K562 (cell line): Measurements from ENCODE around the gene ZSWIM8. TPM values are rescaled to one million over a fixed set of nuclear protein-coding genes. Genes with fewer than 3 reads are reported as not detected.

Experiments
- ATAC-seq: fragments of 200-7000 bp; cut with Tn5 transposase; 3 replicates; pipeline ENCODE4 v1.9.1; 2020; ENCODE audit warnings: moderate library complexity
- BruUV-seq: library from RNA; stranded (reverse); fragments of 400-500 nt; replicated peaks from 2 replicates; lab custom pipeline; 2021; lab: Mats Ljungman, UMichigan
- CTCF ChIA-PET: fragments of 300-600 bp; formaldehyde crosslinking; extraction: SDS; loops from one replicate; lab custom pipeline; 2021; ENCODE audit warnings: low intra/inter-chr PET ratio; lab: Yijun Ruan, JAX
- POLR2A ChIA-PET: fragments of 300-600, 350-650 bp; sonication (Branson Sonifier 250); formaldehyde crosslinking; extraction: SDS; loops from one replicate; lab custom pipeline; 2021; ENCODE audit warnings: antibody characterized with exemption, inconsistent platforms; lab: Yijun Ruan, JAX
- DNase-seq, 4 experiments: peaks; one replicate each; pipeline versions ENCODE4 v3.0.0 to v3.0.0-alpha.2; 2011 to 2018; ENCODE audit warnings: low spot score in 3 of 4, mixed read lengths in 3 of 4; ENCODE audit errors: extremely low read depth in 1 of 4
- FAIRE-seq: peaks from 2 replicates; lab custom pipeline; 2011; peaks lifted over from hg19 to GRCh38; lab: Jason Lieb, UNC
- H2AFZ ChIP-seq: 2 replicates; pipeline ENCODE4 v1.6.0; 2011; ENCODE audit warnings: low read depth, low read length, control low read depth, inconsistent platforms
- H3K27ac ChIP-seq: fragments of 200-600 bp; 3 replicates; pipeline ENCODE4 v1.8.0; 2011; ENCODE audit warnings: low read depth, mild to moderate bottlenecking, control low read depth, inconsistent platforms, low read length, moderate library complexity, mixed read lengths; ENCODE audit errors: extremely low read depth
- H3K27me3 ChIP-seq, 2 experiments: fragments of 300-600 bp in 1 of 2; 2 replicates in 1 of 2; 3 replicates in 1 of 2; pipeline versions ENCODE4 v1.6.0 to v1.8.0; 2011; ENCODE audit warnings: inconsistent platforms in 2 of 2, low read length in 2 of 2, mild to moderate bottlenecking in 1 of 2, mixed read lengths in 1 of 2, moderate library complexity in 1 of 2; ENCODE audit not compliant: control insufficient read depth in 2 of 2, insufficient read depth in 2 of 2
- H3K36me3 ChIP-seq: fragments of 300-600 bp; 3 replicates; pipeline ENCODE4 v1.8.0; 2011; ENCODE audit warnings: mild to moderate bottlenecking, low read length, inconsistent platforms; ENCODE audit not compliant: control insufficient read depth, insufficient read depth
- H3K4me1 ChIP-seq, 2 experiments: fragments of 200-600 bp in 1 of 2; replicated peaks in 1 of 2; 2 replicates in 1 of 2; 3 replicates in 1 of 2; pipeline versions ENCODE4 v1.5.1 to v1.8.0; 2011; ENCODE audit warnings: inconsistent platforms in 2 of 2, low read length in 2 of 2, mild to moderate bottlenecking in 1 of 2, mixed read lengths in 1 of 2, moderate library complexity in 1 of 2; ENCODE audit not compliant: control insufficient read depth in 2 of 2, insufficient read depth in 2 of 2
- H3K4me2 ChIP-seq: 2 replicates; pipeline ENCODE4 v1.6.1; 2011; ENCODE audit warnings: low read length, control low read depth, inconsistent platforms, mixed read lengths; ENCODE audit not compliant: insufficient read depth
- H3K4me3 ChIP-seq: fragments of 200-600 bp; sonication (generic), shearing (Covaris generic); 2 replicates; pipeline ENCODE4 v1.5.1; 2016; ENCODE audit warnings: control low read depth, inconsistent platforms
- H3K79me2 ChIP-seq: fragments of 200-600 bp; 3 replicates; pipeline ENCODE4 v1.8.0; 2011; ENCODE audit warnings: low read length, inconsistent platforms; ENCODE audit not compliant: control insufficient read depth, insufficient read depth
- H3K9ac ChIP-seq, 2 experiments: 2 replicates each; pipeline versions ENCODE4 v1.6.0 to v1.6.1; 2011; ENCODE audit warnings: low read depth in 2 of 2, low read length in 2 of 2, control low read depth in 1 of 2, inconsistent platforms in 1 of 2, mild to moderate bottlenecking in 1 of 2, mixed read lengths in 1 of 2; ENCODE audit not compliant: insufficient read depth in 1 of 2
- H3K9me1 ChIP-seq: one replicate; pipeline ENCODE4 v1.6.0; 2011; ENCODE audit warnings: inconsistent platforms, mild to moderate bottlenecking, low read length, moderate library complexity; ENCODE audit not compliant: control insufficient read depth, insufficient read depth
- H3K9me3 ChIP-seq: replicated peaks from 2 replicates; pipeline ENCODE4 v1.5.1; 2011; ENCODE audit warnings: low read depth, low read length, inconsistent platforms; ENCODE audit not compliant: control insufficient read depth, insufficient read depth
- H4K20me1 ChIP-seq: replicated peaks from 2 replicates; pipeline ENCODE4 v1.6.1; 2011; ENCODE audit warnings: low read length, inconsistent platforms, mixed read lengths; ENCODE audit not compliant: control insufficient read depth, insufficient read depth
- MECOM ChIP-seq: fragments of 250-450 bp; sonication (Bioruptor Pico); IDR thresholded peaks from 2 replicates; pipeline ENCODE4 v1.8.0; 2022; ENCODE audit warnings: inconsistent platforms
- NBN ChIP-seq: fragments of 450-650 bp; IDR thresholded peaks from 2 replicates; pipeline ENCODE4 v1.6.1; 2016; ENCODE audit warnings: low read depth, mild to moderate bottlenecking
- POLR2A ChIP-seq: fragments of 450-650 bp; conservative IDR thresholded peaks from 2 replicates; pipeline ENCODE4 v1.6.1; 2016
- POLR2AphosphoS2 ChIP-seq: IDR thresholded peaks from 2 replicates; pipeline ENCODE4 v1.6.1; 2012; ENCODE audit warnings: low read length, improper control_type of control experiment
- POLR2G ChIP-seq: fragments of 200-400 bp; formaldehyde crosslinking; IDR thresholded peaks from 2 replicates; pipeline ENCODE4 v1.6.1; 2017; ENCODE audit warnings: low read depth, mild to moderate bottlenecking, antibody characterized with exemption, low read length, moderate library complexity
- ZBTB26 ChIP-seq: fragments of 450-650 bp; formaldehyde crosslinking; IDR thresholded peaks from 2 replicates; pipeline ENCODE4 v1.4.0; 2022; ENCODE audit warnings: missing genetic modification characterization
- ZNF41 ChIP-seq: fragments of 250-450 bp; sonication (Bioruptor Pico); conservative IDR thresholded peaks from 2 replicates; pipeline ENCODE4 v1.4.0; 2020; ENCODE audit warnings: mild to moderate bottlenecking
- WGBS: fragments of 100-300 bp; shearing (Covaris generic); methylation state at CpG from one replicate; pipeline ENCODE4 v1.1.6; 2016; ENCODE audit warnings: low coverage, mixed read lengths; ENCODE audit not compliant: insufficient coverage; ENCODE audit errors: missing lambda C conversion rate; 5-methylcytosine and 5-hydroxymethylcytosine counted together
- in situ Hi-C: fragments of 300-500 bp; cut with MboI; formaldehyde crosslinking; loops from 4 replicates; pipeline ENCODE4 v1.15.0; 2018; ENCODE audit warnings: inconsistent platforms, mixed read lengths
- intact Hi-C: fragments of 100-400 bp; cut with micrococcal nuclease; formaldehyde crosslinking; loops from 2 replicates; pipeline ENCODE4 v1.14.2; 2022
- polyA plus RNA-seq, 8 experiments: library from polyadenylated mRNA; depleted of rRNA in 4 of 8; stranded (reverse) in 5 of 8; unstranded in 3 of 8; fragments of >200 nt; fragmentation: Nextera tagmentation in 2 of 8; fragmentation: Illumina TruSeq in 1 of 8; extraction: Ambion mirVana in 2 of 8; extraction: Trizol in 1 of 8; gene quantifications; 2 replicates each; pipeline versions ENCODE4 v1.2.1 to v1.2.3, GENCODE V29; 2011 to 2014; ENCODE audit warnings: inconsistent platforms in 1 of 8, missing spikeins in 1 of 8
- total RNA-seq, 7 experiments: library from RNA; depleted of rRNA in 6 of 7; stranded (reverse); fragments of >200 nt in 6 of 7; fragmentation: Illumina TruSeq in 2 of 7; extraction: Trizol in 2 of 7; gene quantifications; 2 replicates each; pipeline versions ENCODE4 v1.2.1 to v1.2.3, GENCODE V29; 2011 to 2021; ENCODE audit warnings: low replicate concordance in 1 of 7

ZSWIM8 gene
- total and polyA plus RNA-seq, 9 of the 15 experiments (the other 6 are each of a cell fraction or from before 2014, with no cell fraction given): 5.6 to 47.8 (median 26.7) TPM

DNA sequence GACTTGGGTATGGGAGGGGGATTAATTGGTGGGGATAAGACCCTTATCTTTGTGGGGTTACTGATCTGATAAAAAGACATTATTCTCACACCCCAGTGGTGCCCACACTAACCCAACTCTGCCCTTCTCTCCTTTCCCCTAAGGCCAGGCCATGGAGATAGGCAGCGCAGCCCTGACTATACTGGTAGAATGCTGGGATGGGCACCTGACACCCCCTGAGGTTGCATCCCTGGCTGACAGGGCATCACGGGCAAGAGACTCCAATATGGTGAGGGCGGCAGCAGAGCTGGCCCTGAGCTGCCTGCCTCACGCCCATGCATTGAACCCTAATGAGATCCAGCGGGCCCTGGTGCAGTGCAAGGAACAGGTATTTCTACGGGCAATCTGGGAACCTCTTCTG, 12.7 kb downstream of the ZSWIM8 start:
- Histone ChIP-seq H3K9me1 (peaks cover 8% of the 10 kb centered on the region), H3K27ac (no peak overlapping the region), H3K4me3 (no peak overlapping the region), H3K36me3 (peaks cover 91% of the 10 kb centered on the region; the same call in 2 of the 3 replicates), H3K9me3 (no peaks in the 10 kb centered on the region), H2AFZ (no peak overlapping the region), H3K27me3 (no peaks in the 10 kb centered on the region), H3K9ac (peak overlapping the region in 1 of 2 experiments; percentile 11; a peak in 1 of 4 replicates), H3K79me2 (no peaks in the 10 kb centered on the region), H4K20me1 (no peaks in the 10 kb centered on the region; the same call in 1 of the 2 replicates), H3K4me2 (no peak overlapping the region), H3K4me1 (peaks cover 0 to 10% of the 10 kb centered on the region in 2 experiments; a peak in 2 of 5 replicates)
- WGBS: 96% methylated on average over 6 of the region's 6 CpGs
- DNase-seq: no peak
- TF ChIP-seq NBN (no peak), POLR2G (peak; percentile 48; the same call in 1 of the 2 replicates), POLR2A (peak; percentile 16; the same call in 1 of the 2 replicates), ZNF41 (CRISPR knock-in tag) (peak; percentile 51; the same call in 1 of the 2 replicates), POLR2AphosphoS2 (0 out of 2 replicates have a peak, but pooled peaks have one; percentile 14), ZBTB26 (CRISPR knock-in tag) (peak; percentile 71; the same call in 1 of the 2 replicates), MECOM (CRISPR knock-in tag) (no peak)
- FAIRE-seq: no peak
- in situ Hi-C loops: no loop called here
- BruUV-seq: no TSS peak
- POLR2A ChIA-PET: interaction anchor here (0.9 to 9.0 kb wide), 4 partner anchors 12 to 562 kb away, joined by 3 to 61 read pairs (median 27); partner anchors contain the start of gene ZSWIM8
- CTCF ChIA-PET: no interaction called here
- intact Hi-C loops: no loop called here
- no peak for ATAC-seq
